DND-41 (cell line): ENCODE data around the gene VPS37C.

Experiments used
- EZH2 ChIP-seq: IDR thresholded peaks from 3 replicates; pipeline ENCODE4 v1.6.1; 2012; ENCODE audit warnings: borderline replicate concordance, low read depth, mild to moderate bottlenecking, moderate library complexity, low read length, inconsistent platforms; ENCODE audit not compliant: severe bottlenecking
- TF ChIP-seq, protein P1 (sequence below): IDR thresholded peaks from 2 replicates; pipeline ENCODE4 v1.5.1; 2012; ENCODE audit warnings: borderline replicate concordance, low read length, moderate library complexity, mild to moderate bottlenecking; ENCODE audit not compliant: poor library complexity, severe bottlenecking; ENCODE audit errors: extremely low read depth

DNA sequence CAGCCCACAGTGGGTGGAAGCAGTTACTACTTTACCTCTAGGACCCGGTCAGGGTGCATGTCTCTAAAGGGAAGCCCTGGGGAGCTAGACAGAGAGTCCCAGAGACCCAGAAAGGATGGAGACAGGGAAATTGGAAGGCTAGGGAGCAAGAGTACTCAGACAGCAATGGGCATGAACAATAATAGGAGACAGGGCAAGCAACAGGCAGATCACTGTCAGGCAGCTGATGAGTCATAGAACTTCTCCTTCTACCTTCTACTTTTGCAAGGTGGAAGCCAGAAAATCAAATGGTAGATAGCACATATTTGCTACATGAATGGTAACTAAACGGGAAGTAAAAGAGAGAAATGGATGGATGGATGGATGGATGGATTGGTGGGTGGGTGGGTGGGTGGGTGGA, 39.3 kb downstream of the VPS37C start:
- TF ChIP-seq, protein P1, sequence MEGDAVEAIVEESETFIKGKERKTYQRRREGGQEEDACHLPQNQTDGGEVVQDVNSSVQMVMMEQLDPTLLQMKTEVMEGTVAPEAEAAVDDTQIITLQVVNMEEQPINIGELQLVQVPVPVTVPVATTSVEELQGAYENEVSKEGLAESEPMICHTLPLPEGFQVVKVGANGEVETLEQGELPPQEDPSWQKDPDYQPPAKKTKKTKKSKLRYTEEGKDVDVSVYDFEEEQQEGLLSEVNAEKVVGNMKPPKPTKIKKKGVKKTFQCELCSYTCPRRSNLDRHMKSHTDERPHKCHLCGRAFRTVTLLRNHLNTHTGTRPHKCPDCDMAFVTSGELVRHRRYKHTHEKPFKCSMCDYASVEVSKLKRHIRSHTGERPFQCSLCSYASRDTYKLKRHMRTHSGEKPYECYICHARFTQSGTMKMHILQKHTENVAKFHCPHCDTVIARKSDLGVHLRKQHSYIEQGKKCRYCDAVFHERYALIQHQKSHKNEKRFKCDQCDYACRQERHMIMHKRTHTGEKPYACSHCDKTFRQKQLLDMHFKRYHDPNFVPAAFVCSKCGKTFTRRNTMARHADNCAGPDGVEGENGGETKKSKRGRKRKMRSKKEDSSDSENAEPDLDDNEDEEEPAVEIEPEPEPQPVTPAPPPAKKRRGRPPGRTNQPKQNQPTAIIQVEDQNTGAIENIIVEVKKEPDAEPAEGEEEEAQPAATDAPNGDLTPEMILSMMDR: no peak
- TF ChIP-seq EZH2: no peak
